ENCODE measurements around the gene EIF4E2.

EIF4E2 gene

DNA sequence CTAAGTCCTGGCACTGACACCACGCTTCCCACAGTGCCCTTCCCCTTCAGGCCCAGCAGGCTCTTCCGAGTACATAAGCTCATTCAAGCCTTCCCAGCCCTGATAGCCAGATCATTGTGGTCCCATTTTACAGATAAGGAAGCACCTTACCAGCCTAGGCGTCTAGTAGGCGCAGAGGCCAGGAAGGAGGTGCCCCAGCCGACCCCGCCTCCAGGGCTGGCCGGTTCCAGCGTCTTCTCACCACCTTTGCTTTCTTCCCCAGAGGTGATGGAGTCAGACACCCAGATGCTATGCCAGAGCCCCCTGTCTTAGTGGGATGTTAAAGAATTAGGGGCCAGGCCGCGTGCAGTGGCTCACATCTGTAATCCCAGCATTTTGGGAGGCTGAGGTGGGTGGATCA lies 54.0 kb downstream of the EIF4E2 start:
- no peak for DNase-seq

DNA sequence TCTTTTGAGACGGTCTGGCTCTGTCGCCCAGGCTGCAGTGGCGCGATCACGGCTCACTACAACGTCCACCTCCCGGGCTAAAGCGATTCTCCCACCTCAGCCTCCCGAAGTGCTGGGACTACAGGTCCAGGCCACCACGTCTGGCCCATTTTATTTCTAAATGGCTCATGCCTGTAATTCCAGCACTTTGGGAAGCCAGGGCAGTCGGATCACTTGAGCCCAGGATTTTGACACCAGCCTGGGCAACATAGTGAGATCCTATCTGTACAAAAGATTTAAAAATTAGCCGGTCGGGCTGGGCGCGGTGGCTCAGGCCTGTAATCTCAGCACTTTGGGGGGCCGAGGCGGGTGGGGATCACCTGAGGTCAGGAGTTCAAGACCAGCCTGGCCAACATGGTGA lies 56.5 kb downstream of the EIF4E2 start:
- DNase-seq: no peak

DNA sequence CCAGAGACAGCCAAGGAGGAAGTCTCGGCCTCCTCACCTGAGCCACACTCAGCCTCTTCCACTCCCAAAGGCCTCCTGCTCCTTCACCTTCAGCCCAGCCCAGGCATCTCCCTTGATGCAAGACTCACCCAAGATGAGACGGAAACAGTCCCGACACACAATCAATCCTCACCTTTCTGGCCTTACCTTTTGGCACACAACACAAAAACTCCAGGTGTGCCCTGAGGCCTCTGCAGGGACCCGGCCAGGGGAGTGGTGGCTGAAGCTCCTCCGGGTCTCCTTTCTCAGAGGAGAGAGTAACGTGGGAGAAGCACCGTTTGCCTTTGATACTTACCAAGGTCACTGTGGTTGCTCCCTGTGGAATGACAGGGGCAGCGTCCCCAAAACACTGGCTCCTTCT lies 59.1 kb downstream of the EIF4E2 start:
- DNase-seq: no peak

DNA sequence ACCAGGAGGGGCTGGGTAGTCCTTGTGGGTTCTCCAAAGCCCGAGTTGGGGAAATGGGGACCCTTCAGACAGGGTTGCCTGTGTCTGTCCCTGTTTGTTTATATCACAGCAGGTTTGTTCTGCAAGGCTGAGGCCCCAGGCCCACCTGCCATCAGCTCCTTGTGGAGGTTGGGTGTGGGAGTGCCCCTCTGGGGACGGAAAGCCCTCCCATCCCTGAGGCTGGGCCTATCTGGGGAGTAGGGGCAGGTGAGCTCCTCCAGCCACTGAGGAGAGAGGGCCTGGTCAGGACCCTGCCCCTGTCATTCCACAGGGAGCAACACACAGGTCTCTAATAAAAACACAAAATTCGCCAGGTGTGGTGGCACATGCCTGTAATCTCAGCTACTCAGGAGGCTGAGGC lies 59.6 kb downstream of the EIF4E2 start:
- DNase-seq: no peak

DNA sequence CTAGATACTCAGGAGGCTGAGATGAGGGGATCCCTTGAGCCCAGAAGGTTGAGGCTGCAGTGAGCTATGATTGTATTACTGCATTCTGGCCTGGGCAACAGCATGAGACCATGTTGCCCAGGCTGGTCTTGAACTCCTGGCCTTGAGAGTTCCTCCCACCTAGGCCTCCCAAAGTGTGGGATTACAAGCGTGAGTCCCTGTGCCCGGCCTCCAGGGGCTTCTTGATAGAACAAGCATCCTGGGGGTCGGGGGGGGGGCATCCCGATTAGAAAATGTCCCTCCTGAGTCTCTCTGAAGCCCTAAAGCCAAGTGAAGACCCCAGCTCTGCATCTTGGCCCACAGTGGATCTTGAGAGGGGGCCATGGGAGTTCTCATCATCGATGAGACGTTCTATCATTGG lies 60.6 kb downstream of the EIF4E2 start:
- DNase-seq: no peak

DNA sequence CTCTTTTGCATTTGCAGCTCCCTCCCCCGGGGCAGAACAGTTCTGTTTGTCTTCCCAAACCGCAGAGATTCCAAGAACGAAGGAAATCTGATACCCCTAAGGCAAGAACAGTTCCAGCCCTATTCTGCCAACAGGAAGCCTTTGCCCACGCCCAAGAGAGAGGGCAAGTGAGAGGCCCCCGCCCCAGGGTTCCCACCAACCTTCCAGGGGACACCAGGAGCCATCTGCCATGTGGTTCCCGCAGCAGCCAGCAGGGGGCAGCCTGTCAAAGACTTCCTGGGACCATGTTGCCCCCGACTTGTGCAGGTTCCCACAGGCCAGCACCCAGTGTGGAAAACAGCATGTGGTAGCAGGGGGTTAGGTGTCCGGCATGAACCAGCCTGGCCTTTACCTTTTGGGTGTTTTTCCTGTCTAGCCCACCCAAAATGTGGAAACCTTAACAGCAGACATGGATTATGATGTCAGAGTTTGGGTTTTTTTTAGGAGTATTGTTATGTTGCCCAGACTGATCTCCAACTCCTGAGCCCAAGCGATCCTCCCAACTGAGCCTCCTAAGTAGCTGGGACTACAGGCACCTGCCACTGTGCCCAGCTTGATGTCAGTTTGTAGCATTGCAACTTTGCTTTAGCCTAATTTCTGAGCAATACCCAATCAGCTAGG lies 61.2 kb downstream of the EIF4E2 start:
- DNase-seq: no peak

DNA sequence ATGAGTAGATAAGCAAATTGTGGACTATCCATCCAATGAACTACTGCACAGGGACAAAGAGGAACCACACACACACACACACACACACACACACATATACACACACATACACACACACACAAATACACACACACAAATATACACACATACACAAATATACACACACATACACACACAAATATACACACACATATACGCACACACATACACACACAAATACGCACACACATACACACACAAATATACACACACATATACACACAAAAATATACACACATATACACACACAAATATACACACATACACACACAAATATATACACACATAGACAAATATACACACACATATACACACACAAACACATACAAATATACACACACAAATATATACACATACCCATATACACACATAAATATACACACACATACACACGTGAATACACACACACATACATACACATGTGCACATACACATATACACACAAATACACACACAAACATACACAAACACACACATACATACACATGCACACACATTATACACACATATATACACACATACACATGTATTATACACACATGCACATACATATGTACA lies 63.1 kb downstream of the EIF4E2 start:
- no peak for DNase-seq

DNA sequence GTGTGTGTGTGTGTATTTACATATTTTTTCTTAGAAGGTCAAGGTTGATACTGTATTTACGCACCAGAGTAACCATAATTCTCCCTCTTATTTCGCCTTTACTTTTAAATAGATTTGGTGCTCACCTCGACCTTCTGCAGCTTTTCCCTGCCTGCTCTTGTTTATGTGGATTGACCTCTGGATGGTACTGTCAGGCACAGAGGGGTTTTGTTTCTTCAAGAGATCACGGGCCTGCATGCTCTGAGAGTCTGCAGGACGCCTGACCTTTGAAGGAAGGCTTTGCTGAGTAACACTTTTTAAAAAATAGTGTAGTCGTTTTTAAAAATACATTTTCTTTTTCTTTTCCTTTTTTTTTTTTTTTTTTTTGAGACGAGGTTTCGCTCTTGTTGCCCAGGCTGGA lies 64.8 kb downstream of the EIF4E2 start:
- DNase-seq: no peak
